Right lobe of liver (tissue), 4 donors: ENCODE data around the gene CXCR3.

Source experiments
- POLR2A ChIP-seq: fragments of 450-650 bp; IDR thresholded peaks from one replicate; pipeline ENCODE4 v1.6.1; 2017; ENCODE audit warnings: antibody characterized with exemption, mild to moderate bottlenecking
- TF ChIP-seq, protein P1 (sequence below), 4 donors: fragments of 200-600 bp in 3 of 4; fragments of 450-650 bp in 1 of 4; IDR thresholded peaks; one replicate each; pipeline versions ENCODE4 v1.5.1 to v1.8.0; 2016 to 2022; ENCODE audit warnings: antibody characterized with exemption in 4 of 4, mild to moderate bottlenecking in 2 of 4
- donor health status: DM: no; HTN: no; CAD: no.
- donor health status: DM: no; HTN: no; CAD: no.
- donor health status: DM: no; HTN: yes; CAD: no.

DNA sequence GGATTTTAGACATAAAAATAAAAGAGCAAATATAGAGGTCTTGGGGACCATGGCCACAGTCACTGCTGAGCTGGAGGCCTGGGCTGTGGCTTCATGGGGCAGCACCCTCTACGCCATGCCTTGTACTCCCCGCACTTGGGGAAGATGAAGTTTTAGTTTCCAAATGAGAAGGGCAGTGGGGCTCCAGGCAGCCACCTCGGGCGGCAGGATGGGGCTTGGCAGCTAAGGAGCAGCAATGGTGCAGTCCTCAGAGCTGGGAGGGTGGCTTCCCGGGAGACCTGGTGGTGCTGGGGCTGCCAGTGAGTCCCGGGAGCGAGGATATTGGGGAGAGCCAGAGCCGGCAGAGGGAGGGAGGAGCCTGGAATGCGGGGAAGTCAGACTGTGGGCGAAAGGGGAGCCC, 2.4 kb downstream of the CXCR3 start:
- TF ChIP-seq, protein P1, sequence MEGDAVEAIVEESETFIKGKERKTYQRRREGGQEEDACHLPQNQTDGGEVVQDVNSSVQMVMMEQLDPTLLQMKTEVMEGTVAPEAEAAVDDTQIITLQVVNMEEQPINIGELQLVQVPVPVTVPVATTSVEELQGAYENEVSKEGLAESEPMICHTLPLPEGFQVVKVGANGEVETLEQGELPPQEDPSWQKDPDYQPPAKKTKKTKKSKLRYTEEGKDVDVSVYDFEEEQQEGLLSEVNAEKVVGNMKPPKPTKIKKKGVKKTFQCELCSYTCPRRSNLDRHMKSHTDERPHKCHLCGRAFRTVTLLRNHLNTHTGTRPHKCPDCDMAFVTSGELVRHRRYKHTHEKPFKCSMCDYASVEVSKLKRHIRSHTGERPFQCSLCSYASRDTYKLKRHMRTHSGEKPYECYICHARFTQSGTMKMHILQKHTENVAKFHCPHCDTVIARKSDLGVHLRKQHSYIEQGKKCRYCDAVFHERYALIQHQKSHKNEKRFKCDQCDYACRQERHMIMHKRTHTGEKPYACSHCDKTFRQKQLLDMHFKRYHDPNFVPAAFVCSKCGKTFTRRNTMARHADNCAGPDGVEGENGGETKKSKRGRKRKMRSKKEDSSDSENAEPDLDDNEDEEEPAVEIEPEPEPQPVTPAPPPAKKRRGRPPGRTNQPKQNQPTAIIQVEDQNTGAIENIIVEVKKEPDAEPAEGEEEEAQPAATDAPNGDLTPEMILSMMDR (IDR thresholded peaks at IDR 0.05), result no peak
- TF ChIP-seq POLR2A, result no peak
